H9 (cell line): ENCODE measurements around the gene ARF1. TPM values are rescaled to one million over a fixed set of nuclear protein-coding genes. Genes with fewer than 3 reads are reported as not detected.

Experiments used
- DNase-seq: peaks from one replicate; pipeline ENCODE4 v3.0.0-alpha.2; 2017
- H2AFZ ChIP-seq: one replicate; pipeline ENCODE4 v1.6.1; 2013; ENCODE audit warnings: mild to moderate bottlenecking, low read length, control low read depth, moderate library complexity
- H2AK5ac ChIP-seq: 2 replicates; pipeline ENCODE4 v1.6.1; 2013; ENCODE audit warnings: low read length, control low read depth, mixed read lengths; ENCODE audit not compliant: insufficient read length
- H2BK120ac ChIP-seq: one replicate; pipeline ENCODE4 v1.6.1; 2013; ENCODE audit warnings: low read depth, mild to moderate bottlenecking, low read length, control low read depth, inconsistent platforms; ENCODE audit not compliant: poor library complexity, severe bottlenecking
- H2BK12ac ChIP-seq: 2 replicates; pipeline ENCODE4 v1.6.1; 2013; ENCODE audit warnings: low read length, control low read depth, mixed read lengths, low read depth; ENCODE audit not compliant: insufficient read length
- H2BK15ac ChIP-seq: 2 replicates; pipeline ENCODE4 v1.6.1; 2013; ENCODE audit warnings: low read depth, low read length, control low read depth
- H2BK20ac ChIP-seq: one replicate; pipeline ENCODE4 v1.6.1; 2013; ENCODE audit warnings: low read depth, mild to moderate bottlenecking, low read length, control low read depth, inconsistent platforms; ENCODE audit not compliant: poor library complexity, severe bottlenecking
- H2BK5ac ChIP-seq: 2 replicates; pipeline ENCODE4 v1.6.1; 2013; ENCODE audit warnings: low read length, control low read depth, mixed read lengths; ENCODE audit not compliant: insufficient read length
- H3K14ac ChIP-seq: 2 replicates; pipeline ENCODE4 v1.6.1; 2013; ENCODE audit warnings: low read length, control low read depth; ENCODE audit not compliant: insufficient read depth
- H3K18ac ChIP-seq: 2 replicates; pipeline ENCODE4 v1.6.1; 2013; ENCODE audit warnings: low read depth, mild to moderate bottlenecking, mixed read lengths, low read length, control low read depth; ENCODE audit not compliant: insufficient read length
- H3K23ac ChIP-seq: 2 replicates; pipeline ENCODE4 v1.6.1; 2013; ENCODE audit warnings: low read length, control low read depth, mixed read lengths, low read depth; ENCODE audit not compliant: insufficient read length
- H3K23me2 ChIP-seq: 2 replicates; pipeline ENCODE4 v1.6.1; 2013; ENCODE audit warnings: low read depth, mild to moderate bottlenecking, mixed read lengths, low read length, control low read depth; ENCODE audit not compliant: insufficient read length, poor library complexity, severe bottlenecking
- H3K27ac ChIP-seq: 2 replicates; pipeline ENCODE4 v1.5.1; 2013; ENCODE audit warnings: low read length, control low read depth, mixed read lengths, low read depth; ENCODE audit not compliant: insufficient read length
- H3K27me3 ChIP-seq: 2 replicates; pipeline ENCODE4 v1.6.1; 2013; ENCODE audit warnings: low read length, control low read depth, inconsistent platforms; ENCODE audit not compliant: insufficient read depth
- H3K4ac ChIP-seq: 2 replicates; pipeline ENCODE4 v1.6.1; 2013; ENCODE audit warnings: low read depth, mild to moderate bottlenecking, control low read depth, inconsistent platforms, low read length, moderate library complexity
- H3K4me1 ChIP-seq: 2 replicates; pipeline ENCODE4 v1.6.1; 2013; ENCODE audit warnings: low read length, control low read depth, inconsistent platforms; ENCODE audit not compliant: insufficient read depth
- H3K4me2 ChIP-seq: 2 replicates; pipeline ENCODE4 v1.6.1; 2013; ENCODE audit warnings: low read length, control low read depth, mixed read lengths; ENCODE audit not compliant: insufficient read length, insufficient read depth
- H3K56ac ChIP-seq: 2 replicates; pipeline ENCODE4 v1.6.1; 2013; ENCODE audit warnings: low read depth, mild to moderate bottlenecking, mixed read lengths, low read length, control low read depth; ENCODE audit not compliant: insufficient read length
- H3K79me1 ChIP-seq: 2 replicates; pipeline ENCODE4 v1.6.1; 2013; ENCODE audit warnings: low read depth, mild to moderate bottlenecking, moderate library complexity, low read length, control low read depth, inconsistent platforms; ENCODE audit not compliant: insufficient read depth, poor library complexity, severe bottlenecking
- H3K79me2 ChIP-seq: 2 replicates; pipeline ENCODE4 v1.6.1; 2013; ENCODE audit warnings: low read length, control low read depth, inconsistent platforms; ENCODE audit not compliant: insufficient read depth
- H3K9ac ChIP-seq: 2 replicates; pipeline ENCODE4 v1.6.1; 2013; ENCODE audit warnings: low read length, control low read depth, mixed read lengths; ENCODE audit not compliant: insufficient read length; ENCODE audit errors: extremely low read depth
- H3K9me3 ChIP-seq: one replicate; pipeline ENCODE4 v1.6.1; 2013; ENCODE audit warnings: low read depth, low read length, inconsistent platforms; ENCODE audit not compliant: control insufficient read depth
- H3T11ph ChIP-seq: one replicate; pipeline ENCODE4 v1.6.1; 2013; ENCODE audit warnings: mild to moderate bottlenecking, low read length, control low read depth, inconsistent platforms
- H4K20me1 ChIP-seq: one replicate; pipeline ENCODE4 v1.6.1; 2013; ENCODE audit not compliant: control insufficient read depth, insufficient read length, insufficient read depth
- H4K5ac ChIP-seq: 2 replicates; pipeline ENCODE4 v1.6.1; 2013; ENCODE audit warnings: low read depth, mild to moderate bottlenecking, mixed read lengths, low read length, control low read depth; ENCODE audit not compliant: insufficient read length
- H4K8ac ChIP-seq: replicated peaks from 2 replicates; pipeline ENCODE4 v1.6.1; 2013; ENCODE audit warnings: low read length, control low read depth, mixed read lengths, low read depth; ENCODE audit not compliant: insufficient read length
- H4K91ac ChIP-seq: 2 replicates; pipeline ENCODE4 v1.6.1; 2013; ENCODE audit warnings: low read depth, mild to moderate bottlenecking, moderate library complexity, mixed read lengths, low read length, control low read depth; ENCODE audit not compliant: insufficient read length
- H3K27ac Mint-ChIP-seq, 3 experiments: 2 replicates in 2 of 3; 3 replicates in 1 of 3; pipeline ENCODE4 v1.8.0; 2020 to 2021; ENCODE audit warnings: mixed read lengths in 3 of 3, mild to moderate bottlenecking in 1 of 3, moderate library complexity in 1 of 3
- H3K27me3 Mint-ChIP-seq: 2 replicates; pipeline ENCODE4 v1.8.0; 2021; ENCODE audit warnings: low read depth, mild to moderate bottlenecking, moderate library complexity, mixed read lengths
- H3K36me3 Mint-ChIP-seq, 3 experiments: 2 replicates in 2 of 3; 3 replicates in 1 of 3; pipeline ENCODE4 v1.8.0; 2020 to 2021; ENCODE audit warnings: low read depth in 3 of 3, mixed read lengths in 3 of 3; ENCODE audit not compliant: insufficient read depth in 1 of 3
- H3K4me1 Mint-ChIP-seq, 2 experiments: 2 replicates each; pipeline ENCODE4 v1.8.0; 2020; ENCODE audit warnings: mixed read lengths in 2 of 2
- H3K4me3 Mint-ChIP-seq, 2 experiments: 2 replicates in 1 of 2; 3 replicates in 1 of 2; pipeline ENCODE4 v1.8.0; 2020 to 2021; ENCODE audit warnings: mild to moderate bottlenecking in 2 of 2, mixed read lengths in 2 of 2, moderate library complexity in 1 of 2
- H3K9me3 Mint-ChIP-seq, 2 experiments: 2 replicates in 1 of 2; 3 replicates in 1 of 2; pipeline ENCODE4 v1.8.0; 2020; ENCODE audit warnings: mild to moderate bottlenecking in 2 of 2, mixed read lengths in 2 of 2, moderate library complexity in 1 of 2
- WGBS: extraction: QIAGEN DNeasy Blood & Tissue Kit; methylation state at CpG from one replicate; pipeline ENCODE4 v1.1.7; 2013; ENCODE audit warnings: missing lambda C conversion rate, low lambda C conversion rate, mixed read lengths; ENCODE audit not compliant: insufficient read length; ENCODE audit errors: extremely low coverage; 5-methylcytosine and 5-hydroxymethylcytosine counted together
- total RNA-seq: library from RNA; stranded (reverse); gene quantifications from 2 replicates; pipeline ENCODE4 v1.2.1, GENCODE V29; 2021
- TF ChIP-seq, protein P1 (sequence below): fragments of 200-600 bp; sonication (generic); conservative IDR thresholded peaks from 3 replicates; pipeline ENCODE4 v1.8.0; 2021; ENCODE audit warnings: antibody characterized with exemption, mild to moderate bottlenecking

ARF1 gene
- total RNA-seq, 1 experiment from 2014 or later: 258 TPM

DNA sequence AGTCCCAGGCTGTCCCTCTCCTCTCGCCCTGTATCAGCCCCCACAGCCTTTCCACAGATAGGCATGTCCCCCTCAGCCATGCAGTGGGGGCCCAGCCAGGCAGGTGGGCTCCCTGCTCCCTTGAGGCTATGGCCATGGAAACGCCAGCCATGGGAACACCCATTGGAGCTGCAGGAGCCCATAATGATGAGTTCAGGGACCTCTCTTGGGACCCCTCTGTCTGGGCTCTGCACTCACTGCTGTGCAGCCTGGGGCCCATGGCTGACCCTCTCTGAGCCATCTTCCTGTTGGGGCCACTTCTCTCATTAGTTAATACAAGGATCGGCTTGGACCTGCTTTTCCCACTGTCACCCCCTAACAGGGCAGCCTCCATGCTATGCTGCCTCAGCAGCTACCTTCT, 42.5 kb upstream of the ARF1 start:
- Histone ChIP-seq H3K23ac (no peak overlapping the region), H2AFZ (no peak overlapping the region), H3K9me3 (no peaks in the 10 kb centered on the region), H2BK15ac (no peak overlapping the region), H2AK5ac (no peak overlapping the region), H2BK120ac (no peak overlapping the region), H3K23me2 (peaks cover 5% of the 10 kb centered on the region), H4K20me1 (no peaks in the 10 kb centered on the region), H3K27ac (no peak overlapping the region), H3K4me1 (no peaks in the 10 kb centered on the region), H4K8ac (no peak overlapping the region), H2BK5ac (no peak overlapping the region), H3K9ac (no peak overlapping the region), H2BK20ac (no peak overlapping the region), H3T11ph (no peak overlapping the region), H3K79me1 (no peaks in the 10 kb centered on the region), H4K5ac (no peak overlapping the region), H4K91ac (no peak overlapping the region), H3K14ac (no peak overlapping the region), H2BK12ac (no peak overlapping the region), H3K4me2 (no peak overlapping the region), H3K79me2 (no peaks in the 10 kb centered on the region), H3K4ac (no peak overlapping the region), H3K18ac (no peak overlapping the region), H3K27me3 (peaks cover 33% of the 10 kb centered on the region; the same call in 1 of the 2 replicates), H3K56ac (no peak overlapping the region)
- no CpG with 5 or more reads among the region's 3 CpGs for WGBS
- Mint-ChIP-seq H3K4me1 (peaks cover 2 to 12% of the 10 kb centered on the region in 2 experiments; a peak in 3 of 4 replicates), H3K27me3 (peaks cover 30% of the 10 kb centered on the region), H3K4me3 (no peak overlapping the region; a peak in 1 of 5 replicates), H3K27ac (no peak overlapping the region), H3K36me3 (no peaks in the 10 kb centered on the region), H3K9me3 (no peaks in the 10 kb centered on the region)
- DNase-seq: no peak
- TF ChIP-seq, protein P1, sequence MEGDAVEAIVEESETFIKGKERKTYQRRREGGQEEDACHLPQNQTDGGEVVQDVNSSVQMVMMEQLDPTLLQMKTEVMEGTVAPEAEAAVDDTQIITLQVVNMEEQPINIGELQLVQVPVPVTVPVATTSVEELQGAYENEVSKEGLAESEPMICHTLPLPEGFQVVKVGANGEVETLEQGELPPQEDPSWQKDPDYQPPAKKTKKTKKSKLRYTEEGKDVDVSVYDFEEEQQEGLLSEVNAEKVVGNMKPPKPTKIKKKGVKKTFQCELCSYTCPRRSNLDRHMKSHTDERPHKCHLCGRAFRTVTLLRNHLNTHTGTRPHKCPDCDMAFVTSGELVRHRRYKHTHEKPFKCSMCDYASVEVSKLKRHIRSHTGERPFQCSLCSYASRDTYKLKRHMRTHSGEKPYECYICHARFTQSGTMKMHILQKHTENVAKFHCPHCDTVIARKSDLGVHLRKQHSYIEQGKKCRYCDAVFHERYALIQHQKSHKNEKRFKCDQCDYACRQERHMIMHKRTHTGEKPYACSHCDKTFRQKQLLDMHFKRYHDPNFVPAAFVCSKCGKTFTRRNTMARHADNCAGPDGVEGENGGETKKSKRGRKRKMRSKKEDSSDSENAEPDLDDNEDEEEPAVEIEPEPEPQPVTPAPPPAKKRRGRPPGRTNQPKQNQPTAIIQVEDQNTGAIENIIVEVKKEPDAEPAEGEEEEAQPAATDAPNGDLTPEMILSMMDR: no peak
